IMR-90 (cell line): Measurements from ENCODE around the gene MAGI2. TPM values are rescaled to one million over a fixed set of nuclear protein-coding genes. Genes with fewer than 3 reads are reported as not detected.

ENCODE experiments used
- ATAC-seq: fragments of 200-7000 bp; cut with Tn5 transposase; 2 replicates; pipeline ENCODE4 v1.9.1; 2020; ENCODE audit warnings: low read depth, mild to moderate bottlenecking, moderate library complexity
- BruUV-seq: library from RNA; stranded (reverse); fragments of 400-500 nt; replicated peaks from 2 replicates; lab custom pipeline; 2021; lab: Mats Ljungman, UMichigan
- CTCF ChIA-PET: fragments of 300-600 bp; formaldehyde crosslinking; extraction: SDS; loops from one replicate; lab custom pipeline; 2021; ENCODE audit warnings: antibody characterized with exemption; lab: Yijun Ruan, JAX
- POLR2A ChIA-PET: fragments of 300-600 bp; sonication (Branson Sonifier 250); formaldehyde crosslinking; loops from one replicate; lab custom pipeline; 2022; ENCODE audit warnings: antibody characterized with exemption; ENCODE audit not compliant: unreplicated experiment; lab: Charles Lee
- DNase-seq: peaks from one replicate; pipeline ENCODE4 v3.0.0; 2013
- H2AFZ ChIP-seq: replicated peaks from 2 replicates; pipeline ENCODE3; 2013; ENCODE audit warnings: low read length, mild to moderate bottlenecking; ENCODE audit not compliant: poor library complexity
- H2AK5ac ChIP-seq: 2 replicates; pipeline ENCODE4 v1.6.1; 2013; ENCODE audit warnings: low read depth, low read length, inconsistent platforms
- H2AK9ac ChIP-seq: replicated peaks from 2 replicates; pipeline ENCODE3; 2013; ENCODE audit warnings: mild to moderate bottlenecking, low read depth, low read length, moderate library complexity; ENCODE audit not compliant: poor library complexity
- H2BK120ac ChIP-seq: 2 replicates; pipeline ENCODE4 v1.6.1; 2013; ENCODE audit warnings: low read depth, low read length, inconsistent platforms
- H2BK15ac ChIP-seq: 3 replicates; pipeline ENCODE4 v1.6.1; 2013; ENCODE audit warnings: low read depth, low read length, inconsistent platforms
- H2BK20ac ChIP-seq: 2 replicates; pipeline ENCODE4 v1.6.1; 2013; ENCODE audit warnings: low read depth, mild to moderate bottlenecking, inconsistent platforms, low read length, moderate library complexity
- H2BK5ac ChIP-seq: 2 replicates; pipeline ENCODE4 v1.6.1; 2013; ENCODE audit warnings: mild to moderate bottlenecking, low read depth, low read length, inconsistent platforms; ENCODE audit not compliant: poor library complexity, severe bottlenecking
- H3K14ac ChIP-seq: replicated peaks from 2 replicates; pipeline ENCODE4 v1.6.1; 2013; ENCODE audit warnings: low read depth, low read length, inconsistent platforms
- H3K18ac ChIP-seq: 2 replicates; pipeline ENCODE4 v1.6.1; 2013; ENCODE audit warnings: low read depth, low read length, control low read depth
- H3K23ac ChIP-seq: 2 replicates; pipeline ENCODE4 v1.6.1; 2013; ENCODE audit warnings: low read depth, low read length, inconsistent platforms
- H3K27ac ChIP-seq: 2 replicates; pipeline ENCODE4 v1.5.1; 2013; ENCODE audit warnings: mild to moderate bottlenecking, control low read depth, low read length; ENCODE audit not compliant: insufficient read depth
- H3K27me3 ChIP-seq: 2 replicates; pipeline ENCODE4 v1.6.1; 2013; ENCODE audit warnings: low read length; ENCODE audit not compliant: control insufficient read depth, insufficient read depth
- H3K36me3 ChIP-seq: 2 replicates; pipeline ENCODE4 v1.6.1; 2013; ENCODE audit warnings: low read length, mixed read lengths; ENCODE audit not compliant: control insufficient read depth, insufficient read depth
- H3K4ac ChIP-seq: 2 replicates; pipeline ENCODE4 v1.6.1; 2013; ENCODE audit warnings: low read depth, low read length, inconsistent platforms
- H3K4me1 ChIP-seq: 2 replicates; pipeline ENCODE4 v1.6.1; 2013; ENCODE audit warnings: low read length, mixed read lengths; ENCODE audit not compliant: control insufficient read depth, insufficient read depth
- H3K4me2 ChIP-seq: 2 replicates; pipeline ENCODE4 v1.6.1; 2013; ENCODE audit warnings: low read depth, mild to moderate bottlenecking, control low read depth, low read length, moderate library complexity
- H3K4me3 ChIP-seq: 2 replicates; pipeline ENCODE4 v1.5.1; 2013; ENCODE audit warnings: low read depth, mild to moderate bottlenecking, control low read depth, low read length, moderate library complexity; ENCODE audit not compliant: insufficient read depth
- H3K56ac ChIP-seq: 2 replicates; pipeline ENCODE4 v1.6.1; 2013; ENCODE audit warnings: low read length, inconsistent platforms; ENCODE audit not compliant: insufficient read depth; ENCODE audit errors: extremely low read depth
- H3K79me1 ChIP-seq, 2 experiments: 2 replicates each; pipeline ENCODE4 v1.6.1; 2013; ENCODE audit warnings: low read length in 2 of 2, inconsistent platforms in 1 of 2, low read depth in 1 of 2
- H3K9ac ChIP-seq: 2 replicates; pipeline ENCODE4 v1.6.1; 2013; ENCODE audit warnings: low read depth, low read length, control low read depth
- H3K9me1 ChIP-seq: 2 replicates; pipeline ENCODE4 v1.6.1; 2013; ENCODE audit warnings: low read length, inconsistent platforms; ENCODE audit not compliant: insufficient read depth
- H3K9me3 ChIP-seq: 2 replicates; pipeline ENCODE4 v1.6.1; 2013; ENCODE audit warnings: low read length; ENCODE audit not compliant: control insufficient read depth, insufficient read depth
- H4K20me1 ChIP-seq: 2 replicates; pipeline ENCODE4 v1.6.1; 2013; ENCODE audit warnings: low read length, inconsistent platforms; ENCODE audit not compliant: insufficient read depth
- H4K5ac ChIP-seq: 2 replicates; pipeline ENCODE4 v1.6.1; 2013; ENCODE audit warnings: mild to moderate bottlenecking, low read depth, low read length, control low read depth
- H4K8ac ChIP-seq, 2 experiments: 2 replicates each; pipeline ENCODE4 v1.6.1; 2013; ENCODE audit warnings: low read depth in 2 of 2, low read length in 2 of 2, control low read depth in 1 of 2, inconsistent platforms in 1 of 2
- H4K91ac ChIP-seq: 2 replicates; pipeline ENCODE4 v1.6.1; 2013; ENCODE audit warnings: low read depth, low read length, inconsistent platforms; ENCODE audit not compliant: insufficient read depth
- BHLHE40 ChIP-seq: fragments of 150-350 bp; IDR thresholded peaks from 2 replicates; pipeline ENCODE4 v1.6.1; 2016; ENCODE audit warnings: mild to moderate bottlenecking, low read depth, low read length
- CEBPB ChIP-seq: IDR thresholded peaks from 2 replicates; pipeline ENCODE4 v1.6.1; 2012; ENCODE audit warnings: low read depth, low read length, improper control_type of control experiment
- CHD1 ChIP-seq: IDR thresholded peaks from 2 replicates; pipeline ENCODE4 v1.6.1; 2012; ENCODE audit warnings: low read depth, low read length, improper control_type of control experiment
- FOS ChIP-seq: fragments of 150-350 bp; IDR thresholded peaks from 2 replicates; pipeline ENCODE4 v1.6.1; 2016; ENCODE audit warnings: low read depth, low read length
- MAFK ChIP-seq: IDR thresholded peaks from 2 replicates; pipeline ENCODE4 v1.6.1; 2012; ENCODE audit warnings: low read depth, low read length, improper control_type of control experiment
- MAZ ChIP-seq: IDR thresholded peaks from 2 replicates; pipeline ENCODE4 v1.6.1; 2012; ENCODE audit warnings: low read depth, mild to moderate bottlenecking, low read length, improper control_type of control experiment, moderate library complexity, borderline replicate concordance
- MXI1 ChIP-seq: IDR thresholded peaks from 2 replicates; pipeline ENCODE4 v1.6.1; 2012; ENCODE audit warnings: low read depth, mild to moderate bottlenecking, low read length, moderate library complexity, borderline replicate concordance
- NFE2L2 ChIP-seq: fragments of 150-350 bp; IDR thresholded peaks from 2 replicates; pipeline ENCODE4 v1.6.1; 2016; ENCODE audit warnings: low read depth, mild to moderate bottlenecking, low read length
- POLR2A ChIP-seq: IDR thresholded peaks from 2 replicates; pipeline ENCODE4 v1.6.1; 2012; ENCODE audit warnings: mild to moderate bottlenecking, low read depth, low read length
- RAD21 ChIP-seq: IDR thresholded peaks from 2 replicates; pipeline ENCODE4 v1.6.1; 2012; ENCODE audit warnings: low read length, improper control_type of control experiment
- RCOR1 ChIP-seq: IDR thresholded peaks from 2 replicates; pipeline ENCODE4 v1.6.1; 2012; ENCODE audit warnings: mild to moderate bottlenecking, low read length, improper control_type of control experiment; ENCODE audit not compliant: insufficient replicate concordance
- RFX5 ChIP-seq: IDR thresholded peaks from 2 replicates; pipeline ENCODE4 v1.8.0; 2012; ENCODE audit warnings: low read depth, mild to moderate bottlenecking, low read length, moderate library complexity
- SMC3 ChIP-seq: fragments of 150-350 bp; IDR thresholded peaks from 2 replicates; pipeline ENCODE4 v1.6.1; 2016; ENCODE audit warnings: low read depth, mild to moderate bottlenecking, antibody characterized with exemption, low read length, moderate library complexity
- WGBS, 2 experiments: methylation state at CpG; one replicate each; pipeline versions ENCODE4 v1.1.5 to v1.1.7; 2013; ENCODE audit warnings: missing lambda C conversion rate in 2 of 2; ENCODE audit not compliant: insufficient read length in 1 of 2; ENCODE audit errors: extremely low coverage in 2 of 2; 5-methylcytosine and 5-hydroxymethylcytosine counted together
- dilution Hi-C: fragments of 300-500 bp; cut with HindIII; formaldehyde crosslinking; loops from one replicate; pipeline ENCODE4 v1.14.3; 2018; ENCODE audit warnings: low sequenced_read_pairs; ENCODE audit not compliant: unreplicated experiment
- in situ Hi-C: fragments of 300-500 bp; cut with MboI; formaldehyde crosslinking; loops from 3 replicates; pipeline ENCODE4 v1.14.3; 2019; ENCODE audit warnings: low sequenced_read_pairs, inconsistent platforms, mixed read lengths
- intact Hi-C: fragments of 100-400 bp; cut with micrococcal nuclease; formaldehyde crosslinking; loops from 2 replicates; pipeline ENCODE4 v1.10.0; 2022
- polyA plus RNA-seq, 3 experiments: library from polyadenylated mRNA; depleted of rRNA; stranded (reverse); fragments of >200 nt; gene quantifications; 2 replicates each; pipeline ENCODE4 v1.2.3, GENCODE V29; 2012; ENCODE audit warnings: low replicate concordance in 1 of 3
- total RNA-seq: library from RNA; depleted of rRNA; stranded (reverse); fragments of >200 nt; gene quantifications from 2 replicates; pipeline ENCODE4 v1.2.3, GENCODE V29; 2012
- TF ChIP-seq, protein P1 (sequence below): conservative IDR thresholded peaks from 2 replicates; pipeline ENCODE4 v1.5.1; 2012; ENCODE audit warnings: mild to moderate bottlenecking, low read depth, low read length, improper control_type of control experiment
- TF ChIP-seq, protein P2 (sequence below): fragments of 150-350 bp; IDR thresholded peaks from 2 replicates; pipeline ENCODE4 v1.6.1; 2016; ENCODE audit warnings: low read depth, mild to moderate bottlenecking, low read length, moderate library complexity, borderline replicate concordance
- TF ChIP-seq, protein P3 (sequence below): fragments of 150-350 bp; IDR thresholded peaks from 2 replicates; pipeline ENCODE4 v1.6.1; 2017; ENCODE audit warnings: mild to moderate bottlenecking, antibody characterized with exemption, low read length, low read depth

MAGI2 gene
- total and polyA plus RNA-seq, 2 of the 4 experiments (the other 2 are of a cell fraction): 2.5 to 17.9 TPM

DNA sequence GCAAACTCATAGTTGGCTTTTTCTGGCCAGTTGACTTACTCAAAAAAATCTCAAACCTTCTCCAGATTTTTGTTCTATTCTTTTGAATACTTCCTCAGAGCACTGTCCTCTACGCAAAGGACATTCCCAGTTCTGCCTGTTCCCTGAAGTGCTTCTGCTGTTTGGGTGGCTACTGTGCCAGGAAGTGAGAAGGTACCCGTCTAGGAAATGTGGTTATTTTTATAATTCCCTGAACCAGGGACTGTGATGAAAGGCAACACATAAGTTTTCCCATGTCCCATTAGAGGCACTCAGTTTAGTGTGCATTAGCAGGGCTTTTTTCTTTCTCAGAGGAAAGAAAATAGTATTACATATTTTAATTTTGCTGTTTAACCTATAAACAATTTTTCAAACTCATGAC lies 1284.6 kb downstream of the MAGI2 start:
- no peaks in the 10 kb centered on the region for H4K20me1 ChIP-seq
- H2BK15ac ChIP-seq: no peak overlapping the region
- H3K4ac ChIP-seq: no peak overlapping the region
- dilution Hi-C loops: no loop called here
- no TSS peak for BruUV-seq
- no peak overlapping the region for H3K4me2 ChIP-seq
- H2AK5ac ChIP-seq: no peak overlapping the region
- no peaks in the 10 kb centered on the region for H3K4me1 ChIP-seq
- H3K56ac ChIP-seq: no peak overlapping the region
- H3K9me1 ChIP-seq: peaks cover 3% of the 10 kb centered on the region; the same call in 1 of the 2 replicates
- H3K4me3 ChIP-seq: no peak overlapping the region
- TF ChIP-seq RFX5: no peak
- TF ChIP-seq NFE2L2: no peak
- TF ChIP-seq, protein P1, sequence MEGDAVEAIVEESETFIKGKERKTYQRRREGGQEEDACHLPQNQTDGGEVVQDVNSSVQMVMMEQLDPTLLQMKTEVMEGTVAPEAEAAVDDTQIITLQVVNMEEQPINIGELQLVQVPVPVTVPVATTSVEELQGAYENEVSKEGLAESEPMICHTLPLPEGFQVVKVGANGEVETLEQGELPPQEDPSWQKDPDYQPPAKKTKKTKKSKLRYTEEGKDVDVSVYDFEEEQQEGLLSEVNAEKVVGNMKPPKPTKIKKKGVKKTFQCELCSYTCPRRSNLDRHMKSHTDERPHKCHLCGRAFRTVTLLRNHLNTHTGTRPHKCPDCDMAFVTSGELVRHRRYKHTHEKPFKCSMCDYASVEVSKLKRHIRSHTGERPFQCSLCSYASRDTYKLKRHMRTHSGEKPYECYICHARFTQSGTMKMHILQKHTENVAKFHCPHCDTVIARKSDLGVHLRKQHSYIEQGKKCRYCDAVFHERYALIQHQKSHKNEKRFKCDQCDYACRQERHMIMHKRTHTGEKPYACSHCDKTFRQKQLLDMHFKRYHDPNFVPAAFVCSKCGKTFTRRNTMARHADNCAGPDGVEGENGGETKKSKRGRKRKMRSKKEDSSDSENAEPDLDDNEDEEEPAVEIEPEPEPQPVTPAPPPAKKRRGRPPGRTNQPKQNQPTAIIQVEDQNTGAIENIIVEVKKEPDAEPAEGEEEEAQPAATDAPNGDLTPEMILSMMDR: no peak
- no peak for TF ChIP-seq CHD1
- TF ChIP-seq, protein P2, sequence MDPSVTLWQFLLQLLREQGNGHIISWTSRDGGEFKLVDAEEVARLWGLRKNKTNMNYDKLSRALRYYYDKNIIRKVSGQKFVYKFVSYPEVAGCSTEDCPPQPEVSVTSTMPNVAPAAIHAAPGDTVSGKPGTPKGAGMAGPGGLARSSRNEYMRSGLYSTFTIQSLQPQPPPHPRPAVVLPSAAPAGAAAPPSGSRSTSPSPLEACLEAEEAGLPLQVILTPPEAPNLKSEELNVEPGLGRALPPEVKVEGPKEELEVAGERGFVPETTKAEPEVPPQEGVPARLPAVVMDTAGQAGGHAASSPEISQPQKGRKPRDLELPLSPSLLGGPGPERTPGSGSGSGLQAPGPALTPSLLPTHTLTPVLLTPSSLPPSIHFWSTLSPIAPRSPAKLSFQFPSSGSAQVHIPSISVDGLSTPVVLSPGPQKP: no peak
- TF ChIP-seq MAZ: no peak
- no peak for TF ChIP-seq RCOR1
- TF ChIP-seq, protein P3, sequence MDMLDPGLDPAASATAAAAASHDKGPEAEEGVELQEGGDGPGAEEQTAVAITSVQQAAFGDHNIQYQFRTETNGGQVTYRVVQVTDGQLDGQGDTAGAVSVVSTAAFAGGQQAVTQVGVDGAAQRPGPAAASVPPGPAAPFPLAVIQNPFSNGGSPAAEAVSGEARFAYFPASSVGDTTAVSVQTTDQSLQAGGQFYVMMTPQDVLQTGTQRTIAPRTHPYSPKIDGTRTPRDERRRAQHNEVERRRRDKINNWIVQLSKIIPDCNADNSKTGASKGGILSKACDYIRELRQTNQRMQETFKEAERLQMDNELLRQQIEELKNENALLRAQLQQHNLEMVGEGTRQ: no peak
- no peak for TF ChIP-seq POLR2A
- TF ChIP-seq MXI1: no peak
- no peak for TF ChIP-seq SMC3
- no peak for TF ChIP-seq FOS
- no peak for TF ChIP-seq CEBPB
- no peak for TF ChIP-seq BHLHE40
- TF ChIP-seq MAFK: no peak
- TF ChIP-seq RAD21: no peak
- H4K91ac ChIP-seq: no peak overlapping the region
- no peak overlapping the region for H3K14ac ChIP-seq
- ATAC-seq (no peak), DNase-seq (no peak)
- H3K27ac ChIP-seq: no peak overlapping the region
- ChIA-PET CTCF (no interaction called here), POLR2A (no interaction called here)
- H2AK9ac ChIP-seq: no peak overlapping the region
- H2AFZ ChIP-seq: no peak overlapping the region
- no peak overlapping the region for H3K18ac ChIP-seq
- no peaks in the 10 kb centered on the region for H3K79me1 ChIP-seq
- no peak overlapping the region for H3K23ac ChIP-seq
- intact Hi-C loops: no loop called here
- in situ Hi-C loops: no loop called here
- no peak overlapping the region for H2BK20ac ChIP-seq
- no peak overlapping the region for H2BK5ac ChIP-seq
- no peak overlapping the region for H3K9ac ChIP-seq
- WGBS, 2 experiments: no CpG with 5 or more reads among the region's 2 CpGs
- H2BK120ac ChIP-seq: no peak overlapping the region
- no peak overlapping the region for H4K5ac ChIP-seq
- H3K36me3 ChIP-seq: no peaks in the 10 kb centered on the region
- H3K9me3 ChIP-seq: no peaks in the 10 kb centered on the region
- H3K27me3 ChIP-seq: no peaks in the 10 kb centered on the region
- H4K8ac ChIP-seq: no peak overlapping the region
